HepG2 (cell line): ENCODE measurements around the gene MKX.

ENCODE experiments used
- CREB1 ChIP-seq, 2 experiments: fragments of 450-650 bp in 1 of 2; IDR thresholded peaks; 2 replicates each; pipeline ENCODE4 v1.6.1; 2016 to 2017; ENCODE audit warnings: control low read depth in 1 of 2, mild to moderate bottlenecking in 1 of 2, missing compliant biosample characterization in 1 of 2, missing genetic modification characterization in 1 of 2
- E2F1 ChIP-seq: sonication (generic); formaldehyde crosslinking; IDR thresholded peaks from 2 replicates; pipeline ENCODE4 v1.5.0; 2020; ENCODE audit warnings: missing genetic modification reagents
- E2F5 ChIP-seq: sonication (generic); formaldehyde crosslinking; conservative IDR thresholded peaks from 2 replicates; pipeline ENCODE4 v1.4.0; 2020; ENCODE audit warnings: missing genetic modification reagents
- FOXK2 ChIP-seq: fragments of 450-650 bp; IDR thresholded peaks from 2 replicates; pipeline ENCODE4 v1.6.1; 2016
- NR2F6 ChIP-seq, 2 experiments: IDR thresholded peaks; 2 replicates each; pipeline ENCODE4 v1.6.1; 2016; ENCODE audit warnings: antibody characterized with exemption in 1 of 2, mild to moderate bottlenecking in 1 of 2
- PAXIP1 ChIP-seq: sonication (generic); formaldehyde crosslinking; conservative IDR thresholded peaks from 2 replicates; pipeline ENCODE4 v1.4.0; 2020; ENCODE audit warnings: mild to moderate bottlenecking, missing genetic modification reagents, moderate library complexity
- RELA ChIP-seq: sonication (generic); formaldehyde crosslinking; IDR thresholded peaks from 2 replicates; pipeline ENCODE4 v1.4.0; 2020; ENCODE audit warnings: missing genetic modification reagents
- SIX4 ChIP-seq: sonication (generic); formaldehyde crosslinking; IDR thresholded peaks from 2 replicates; pipeline ENCODE4 v1.4.0; 2020; ENCODE audit warnings: missing genetic modification reagents
- SNAI1 ChIP-seq: sonication (generic); formaldehyde crosslinking; IDR thresholded peaks from 2 replicates; pipeline ENCODE4 v1.5.0; 2020; ENCODE audit warnings: mild to moderate bottlenecking, missing genetic modification reagents, borderline replicate concordance
- ZC3H4 ChIP-seq: sonication (generic); formaldehyde crosslinking; IDR thresholded peaks from 2 replicates; pipeline ENCODE4 v1.4.0; 2020; ENCODE audit warnings: missing genetic modification reagents, borderline replicate concordance
- ZHX1 ChIP-seq: sonication (generic); formaldehyde crosslinking; IDR thresholded peaks from 2 replicates; pipeline ENCODE4 v1.8.1; 2022; ENCODE audit warnings: low read depth, mild to moderate bottlenecking, missing genetic modification reagents
- ZNF362 ChIP-seq: sonication (generic); formaldehyde crosslinking; IDR thresholded peaks from 2 replicates; pipeline ENCODE4 v1.4.0; 2020; ENCODE audit warnings: missing genetic modification reagents, mild to moderate bottlenecking, borderline replicate concordance

- TF ChIP-seq E2F1 (CRISPR knock-in tag) (no peak), SNAI1 (CRISPR knock-in tag) (no peak), NR2F6 (IDR thresholded peaks at IDR 0.05) (no peak), NR2F6 (CRISPR knock-in tag; IDR thresholded peaks at IDR 0.05) (no peak), CREB1 (IDR thresholded peaks at IDR 0.05) (peak; percentile 95), CREB1 (CRISPR knock-in tag; IDR thresholded peaks at IDR 0.05) (no peak), E2F5 (CRISPR knock-in tag) (no peak), FOXK2 (no peak), SIX4 (CRISPR knock-in tag) (no peak), ZHX1 (no peak), RELA (no peak), PAXIP1 (no peak), ZC3H4 (CRISPR knock-in tag) (no peak), ZNF362 (CRISPR knock-in tag) (no peak)
These were observed 101.2 kb downstream of the MKX start for GRCh38 chr10:27644307-27644939.
